ENCODE results near the gene SLC16A11. TPM values are rescaled to one million over a fixed set of nuclear protein-coding genes. Genes with fewer than 3 reads are reported as not detected.
A peak's percentile ranks its signal among the peaks of the same experiment; 100 is the strongest.

The SLC16A11 gene
- total RNA-seq = 0.48 and 0.98 TPM in 2 replicates

GRCh38 chr17:7043497-7044198 is at the start of gene SLC16A11:
SLC16A11 (minus strand) TSS chr17:7044092; CDS start chr17:7043513, 579 bp downstream.

GRCh38 chr17:7079581-7080455 is 35.9 kb upstream of the SLC16A11 start, which contains the start of gene CLEC10A:
CLEC10A (minus strand) TSS chr17:7080251; CDS start chr17:7078812, 1,439 bp downstream.

GRCh38 chr17:7035591-7036368 is 8.1 kb downstream of the SLC16A11 start, which contains the start of gene SLC16A13:
SLC16A13 (plus strand) TSS chr17:7036015; CDS start chr17:7036383, 368 bp downstream.

GRCh38 chr17:7022781-7023571 is 20.9 kb downstream of the SLC16A11 start, which contains the start of gene BCL6B:
BCL6B (plus strand) TSS chr17:7023050; CDS start chr17:7023672, 622 bp downstream.

GRCh38 chr17:6995500-6996255 is 48.2 kb downstream of the SLC16A11 start, which contains the start of gene ALOX12:
ALOX12 (plus strand) TSS chr17:6996049; CDS start chr17:6996118, 69 bp downstream.

Small RNA genes within 50 kb of the gene (small RNA-seq; reads per million reads assigned to genes)
- gene AC120057.1 = 0.34 reads per million, percentile 14 among the genes with 10 or more reads in this experiment

Other genes with a start within 250 kb of the SLC16A11 start
- not detected in 2 replicates for gene TEKT1, start 212.4 kb downstream of the SLC16A11 start, total RNA-seq
- gene ALOX12, start 48.0 kb downstream of the SLC16A11 start, total RNA-seq = not detected in 2 replicates
- 52.9 and 85.6 TPM in 2 replicates for gene RNASEK, start 31.5 kb downstream of the SLC16A11 start, total RNA-seq
- 171 and 175 TPM in 2 replicates for gene BCL6B, start 21.0 kb downstream of the SLC16A11 start, total RNA-seq
- 2.0 TPM in 2 replicates for gene SLC16A13, start 8.1 kb downstream of the SLC16A11 start, total RNA-seq
- gene CLEC10A, start 36.2 kb upstream of the SLC16A11 start, total RNA-seq = 0.19 TPM in 1 of 2 replicates, not detected in the other
- not detected in 2 replicates for gene ASGR2, start 70.7 kb upstream of the SLC16A11 start, total RNA-seq
- gene ASGR1, start 135.3 kb upstream of the SLC16A11 start, total RNA-seq = 10.3 and 10.8 TPM in 2 replicates
- gene DLG4, start 175.7 kb upstream of the SLC16A11 start, total RNA-seq = 10.7 and 23.5 TPM in 2 replicates
- gene ACADVL, start 175.8 kb upstream of the SLC16A11 start, total RNA-seq = 200 and 286 TPM in 2 replicates
- 54.3 and 57.8 TPM in 2 replicates for gene DVL2, start 190.4 kb upstream of the SLC16A11 start, total RNA-seq
- gene PHF23, start 195.4 kb upstream of the SLC16A11 start, total RNA-seq = 57.2 and 58.5 TPM in 2 replicates
- gene GABARAP, start 198.4 kb upstream of the SLC16A11 start, total RNA-seq = 229 and 455 TPM in 2 replicates
- 38.5 and 48.3 TPM in 2 replicates for gene CTDNEP1, start 207.6 kb upstream of the SLC16A11 start, total RNA-seq
- gene ELP5, start 208.1 kb upstream of the SLC16A11 start, total RNA-seq = 36.9 and 42.9 TPM in 2 replicates
- 10.8 and 13.4 TPM in 2 replicates for gene CLDN7, start 218.4 kb upstream of the SLC16A11 start, total RNA-seq
- 0.10 and 0.33 TPM in 2 replicates for gene SLC2A4, start 237.6 kb upstream of the SLC16A11 start, total RNA-seq

Data from vein endothelial cell (primary cell).